ENCODE results near the gene WNT6. TPM values are rescaled to one million over a fixed set of nuclear protein-coding genes. Genes with fewer than 3 reads are reported as not detected.

The WNT6 gene
- total and polyA plus RNA-seq, 12 donors = 0.06 to 2.2 (median 0.67) TPM; not detected in 2

DNA sequence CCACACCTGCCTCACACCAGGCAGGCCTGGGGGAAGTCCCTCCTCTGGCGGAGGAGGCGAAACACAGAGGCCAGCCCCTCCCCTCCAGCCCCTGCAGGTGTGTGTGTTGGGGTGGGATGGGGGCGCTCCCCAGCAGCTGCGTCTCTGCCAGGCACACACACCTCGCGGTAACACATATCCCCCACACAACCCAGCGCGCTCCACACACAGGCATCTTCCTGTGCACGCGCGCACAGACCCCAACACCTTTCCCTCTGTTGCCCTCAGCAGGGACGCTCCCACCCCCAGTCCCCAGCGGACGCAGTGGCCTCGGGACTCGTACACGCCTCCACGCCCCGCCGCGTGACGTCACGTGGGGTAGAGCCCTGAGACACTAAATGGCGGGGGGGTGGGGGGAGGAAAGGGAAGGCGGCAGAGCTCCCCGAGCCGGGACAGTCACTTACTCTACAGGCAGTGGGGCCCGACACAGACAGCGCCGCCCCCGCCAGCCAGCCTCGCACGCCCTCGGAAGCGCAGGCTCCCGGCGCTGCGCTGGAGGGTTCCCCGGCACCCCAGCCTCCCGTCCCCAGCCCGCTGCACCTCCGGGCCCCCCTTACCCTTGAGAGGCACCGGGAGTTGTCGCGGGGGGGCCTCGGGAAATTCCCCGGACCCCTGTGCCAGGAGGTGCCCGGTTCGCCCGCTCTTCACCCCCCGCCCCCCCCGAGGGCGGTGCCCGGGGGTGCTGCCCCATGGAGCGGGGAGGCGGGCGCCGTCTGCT is 20.7 kb downstream of the WNT6 start, which contains the start of gene WNT10A:
TSS of gene WNT10A (plus strand) at position 751 of the 757 bp plus-strand sequence. CDS start 144 bp downstream, outside the sequence.
- 0 to 3% (median 2%) methylated on average over 19 to 58 of the region's 58 CpGs for WGBS, 4 donors
- intact Hi-C loops (cut with DNase I) = no loop called here
- H3K36me3 ChIP-seq (replicated peaks in 1 of 2) = no peaks in the 10 kb centered on the region
- peak in 1 of 7 donors; percentile 32 for DNase-seq
- TF ChIP-seq, protein P1, sequence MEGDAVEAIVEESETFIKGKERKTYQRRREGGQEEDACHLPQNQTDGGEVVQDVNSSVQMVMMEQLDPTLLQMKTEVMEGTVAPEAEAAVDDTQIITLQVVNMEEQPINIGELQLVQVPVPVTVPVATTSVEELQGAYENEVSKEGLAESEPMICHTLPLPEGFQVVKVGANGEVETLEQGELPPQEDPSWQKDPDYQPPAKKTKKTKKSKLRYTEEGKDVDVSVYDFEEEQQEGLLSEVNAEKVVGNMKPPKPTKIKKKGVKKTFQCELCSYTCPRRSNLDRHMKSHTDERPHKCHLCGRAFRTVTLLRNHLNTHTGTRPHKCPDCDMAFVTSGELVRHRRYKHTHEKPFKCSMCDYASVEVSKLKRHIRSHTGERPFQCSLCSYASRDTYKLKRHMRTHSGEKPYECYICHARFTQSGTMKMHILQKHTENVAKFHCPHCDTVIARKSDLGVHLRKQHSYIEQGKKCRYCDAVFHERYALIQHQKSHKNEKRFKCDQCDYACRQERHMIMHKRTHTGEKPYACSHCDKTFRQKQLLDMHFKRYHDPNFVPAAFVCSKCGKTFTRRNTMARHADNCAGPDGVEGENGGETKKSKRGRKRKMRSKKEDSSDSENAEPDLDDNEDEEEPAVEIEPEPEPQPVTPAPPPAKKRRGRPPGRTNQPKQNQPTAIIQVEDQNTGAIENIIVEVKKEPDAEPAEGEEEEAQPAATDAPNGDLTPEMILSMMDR (IDR thresholded peaks at IDR 0.05) = no peak
- no peak for TF ChIP-seq POLR2A (IDR thresholded peaks at IDR 0.05)
- H3K27ac ChIP-seq = no peak within 1 kb of the TSS
- H3K9me3 ChIP-seq (replicated peaks in 1 of 3) = no peaks in the 10 kb centered on the region
- peak within 1 kb of the TSS in 1 of 4 donors; percentile 29 for H3K4me3 ChIP-seq
- peaks cover 51% of the 10 kb centered on the region for H3K27me3 ChIP-seq
- H3K4me1 ChIP-seq (replicated peaks in 1 of 2) = peaks cover 12 to 15% of the 10 kb centered on the region in 2 donors

DNA sequence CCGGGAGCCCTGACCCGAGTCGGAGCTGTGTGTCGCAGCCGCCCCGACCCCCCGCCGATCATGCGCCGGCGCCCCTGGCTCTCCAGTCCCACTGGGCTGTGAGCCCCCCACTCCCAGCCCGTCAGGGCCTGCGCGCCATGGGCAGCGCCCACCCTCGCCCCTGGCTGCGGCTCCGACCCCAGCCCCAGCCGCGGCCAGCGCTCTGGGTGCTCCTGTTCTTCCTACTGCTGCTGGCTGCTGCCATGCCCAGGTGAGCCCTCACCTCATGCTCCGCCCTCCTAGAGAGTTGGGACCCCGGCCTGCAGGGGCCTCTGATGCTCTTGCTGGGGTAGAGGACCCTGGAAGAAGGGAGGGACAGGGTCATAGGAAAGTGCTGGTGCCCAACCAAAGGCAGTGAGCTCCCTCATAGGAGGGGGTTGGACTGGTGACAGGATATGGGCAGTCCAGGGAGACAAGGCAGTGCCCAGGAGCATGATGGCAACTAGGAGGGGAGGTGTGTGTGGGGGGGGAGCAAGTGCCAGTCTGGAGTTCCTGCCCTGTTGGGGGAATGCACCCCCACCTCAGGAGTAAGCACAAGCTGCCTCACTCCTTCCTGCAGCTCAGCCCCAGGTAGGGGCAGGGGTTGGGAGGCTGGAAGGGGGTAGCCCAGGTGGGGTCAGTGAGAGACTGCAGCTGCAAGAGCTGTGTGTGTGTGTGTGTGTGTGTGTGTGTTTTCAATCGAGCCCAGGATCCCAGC is 21.4 kb downstream of the WNT6 start:
- Histone ChIP-seq H3K27me3 (peaks cover 51% of the 10 kb centered on the region), H3K4me3 (no peak overlapping the region), H3K4me1 (replicated peaks in 1 of 2) (peaks cover 12 to 15% of the 10 kb centered on the region in 2 donors), H3K9me3 (replicated peaks in 1 of 3) (no peaks in the 10 kb centered on the region), H3K36me3 (replicated peaks in 1 of 2) (no peaks in the 10 kb centered on the region), H3K27ac (no peak overlapping the region)
- WGBS, 4 donors = 0 to 37% (median 8%) methylated on average over 1 to 24 of the region's 24 CpGs
- TF ChIP-seq, protein P1 (IDR thresholded peaks at IDR 0.05) = no peak
- TF ChIP-seq POLR2A (IDR thresholded peaks at IDR 0.05) = no peak
- intact Hi-C loops (cut with DNase I) = no loop called here
- no peak for DNase-seq

DNA sequence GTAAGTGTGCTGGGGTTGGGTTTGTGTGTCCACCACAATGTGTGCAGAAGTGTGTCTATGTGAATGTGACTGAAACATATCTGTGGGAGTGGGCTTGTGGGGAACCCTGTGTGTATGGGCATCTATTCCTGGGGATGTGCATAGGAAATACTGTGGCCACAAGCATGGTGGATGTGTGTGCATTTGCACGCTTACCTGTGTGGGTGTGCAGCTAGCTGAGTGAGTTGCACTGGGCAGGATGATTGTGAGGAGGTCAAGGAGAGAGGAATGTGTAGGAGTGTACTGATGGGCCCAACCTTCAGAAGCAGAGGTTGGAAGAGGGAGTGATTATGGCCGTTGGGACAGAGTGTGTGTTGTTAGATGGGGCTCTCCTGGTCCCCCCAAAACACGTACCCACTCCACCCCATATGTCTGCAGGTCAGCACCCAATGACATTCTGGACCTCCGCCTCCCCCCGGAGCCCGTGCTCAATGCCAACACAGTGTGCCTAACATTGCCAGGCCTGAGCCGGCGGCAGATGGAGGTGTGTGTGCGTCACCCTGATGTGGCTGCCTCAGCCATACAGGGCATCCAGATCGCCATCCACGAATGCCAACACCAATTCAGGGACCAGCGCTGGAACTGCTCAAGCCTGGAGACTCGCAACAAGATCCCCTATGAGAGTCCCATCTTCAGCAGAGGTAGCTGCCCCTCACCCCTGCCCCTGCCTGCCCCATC is 22.3 kb downstream of the WNT6 start:
- H3K36me3 ChIP-seq (replicated peaks in 1 of 2) = no peaks in the 10 kb centered on the region
- TF ChIP-seq, protein P1 (IDR thresholded peaks at IDR 0.05) = no peak
- no peak for TF ChIP-seq POLR2A (IDR thresholded peaks at IDR 0.05)
- H3K27ac ChIP-seq = no peak overlapping the region
- DNase-seq = no peak
- peaks cover 51% of the 10 kb centered on the region for H3K27me3 ChIP-seq
- 55 to 83% (median 73%) methylated on average over 10 to 13 of the region's 13 CpGs for whole genome bisulfite sequencing, 4 donors
- H3K4me3 ChIP-seq = no peak overlapping the region
- no peaks in the 10 kb centered on the region for H3K9me3 ChIP-seq (replicated peaks in 1 of 3)
- intact Hi-C loops (cut with DNase I) = no loop called here
- peaks cover 12 to 15% of the 10 kb centered on the region in 2 donors for H3K4me1 ChIP-seq (replicated peaks in 1 of 2)

DNA sequence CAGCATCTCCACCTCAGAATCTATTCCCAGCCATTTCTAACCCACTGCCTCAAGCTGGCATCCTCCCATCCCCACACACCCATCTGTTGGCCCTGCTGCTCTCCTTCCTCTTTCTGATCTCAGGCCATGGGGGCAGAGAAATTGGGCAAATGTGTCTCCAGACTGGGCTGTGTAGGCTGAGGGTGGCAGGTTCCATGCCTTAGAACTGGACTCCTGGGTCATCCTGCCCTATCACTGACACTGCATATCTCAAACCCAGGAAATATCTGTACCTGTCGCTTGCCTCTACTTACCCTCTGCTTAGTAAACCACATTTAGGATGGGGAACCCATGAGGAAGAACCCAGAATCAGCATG is 22.8 kb downstream of the WNT6 start:
- Histone ChIP-seq H3K4me1 (replicated peaks in 1 of 2) (peaks cover 12 to 15% of the 10 kb centered on the region in 2 donors), H3K4me3 (no peak overlapping the region), H3K9me3 (replicated peaks in 1 of 3) (no peaks in the 10 kb centered on the region), H3K27me3 (peaks cover 46% of the 10 kb centered on the region), H3K36me3 (replicated peaks in 1 of 2) (no peaks in the 10 kb centered on the region), H3K27ac (no peak overlapping the region)
- 85 to 91% (median 90%) methylated on average over 1 of the region's 1 CpG for WGBS, 4 donors
- DNase-seq = no peak
- TF ChIP-seq POLR2A (IDR thresholded peaks at IDR 0.05) = no peak
- TF ChIP-seq, protein P1 (IDR thresholded peaks at IDR 0.05) = no peak
- intact Hi-C loops (cut with DNase I) = no loop called here
